Loucy (cell line): ENCODE measurements around the gene ATP1B1.

Source experiments
- H2AFZ ChIP-seq: fragments of 200-600 bp; sonication (generic); 2 replicates; pipeline ENCODE4 v1.6.0; 2016; ENCODE audit warnings: antibody characterized with exemption, mild to moderate bottlenecking, low read length, moderate library complexity
- H3F3A ChIP-seq: fragments of 200-600 bp; 2 replicates; pipeline ENCODE4 v1.6.0; 2016; ENCODE audit warnings: antibody characterized with exemption, low read depth, mild to moderate bottlenecking
- H3K27me3 ChIP-seq: fragments of 200-600 bp; sonication (generic); 2 replicates; pipeline ENCODE4 v1.6.1; 2014; ENCODE audit warnings: low read length, mild to moderate bottlenecking; ENCODE audit not compliant: insufficient read depth, poor library complexity, severe bottlenecking
- H3K36me3 ChIP-seq: fragments of 200-600 bp; sonication (generic); 2 replicates; pipeline ENCODE4 v1.6.1; 2016; ENCODE audit warnings: low read length; ENCODE audit not compliant: insufficient read depth
- H3K4me1 ChIP-seq: fragments of 200-600 bp; sonication (generic); 2 replicates; pipeline ENCODE4 v1.5.1; 2014; ENCODE audit warnings: low read length, mild to moderate bottlenecking; ENCODE audit not compliant: insufficient read depth, poor library complexity, severe bottlenecking
- H3K4me2 ChIP-seq: fragments of 200-600 bp; sonication (generic); 2 replicates; pipeline ENCODE4 v1.6.0; 2014; ENCODE audit warnings: antibody characterized with exemption, low read length, low read depth, mild to moderate bottlenecking; ENCODE audit not compliant: poor library complexity, severe bottlenecking
- H3K4me3 ChIP-seq: fragments of 200-600 bp; sonication (generic); 2 replicates; pipeline ENCODE4 v1.5.1; 2014; ENCODE audit warnings: low read length, mild to moderate bottlenecking, mixed read lengths; ENCODE audit not compliant: poor library complexity, severe bottlenecking
- H3K79me2 ChIP-seq: fragments of 200-600 bp; sonication (generic); 2 replicates; pipeline ENCODE4 v1.6.1; 2014; ENCODE audit warnings: low read length; ENCODE audit not compliant: insufficient read depth
- H3K9ac ChIP-seq: fragments of 200-600 bp; sonication (generic); 2 replicates; pipeline ENCODE4 v1.6.0; 2014; ENCODE audit warnings: mild to moderate bottlenecking, low read depth, low read length, moderate library complexity; ENCODE audit not compliant: poor library complexity, severe bottlenecking
- H3K9me2 ChIP-seq: fragments of 200-600 bp; sonication (generic); replicated peaks from 2 replicates; pipeline ENCODE4 v1.6.1; 2016; ENCODE audit warnings: low read depth, low read length, mixed read lengths
- H3K9me3 ChIP-seq: fragments of 200-600 bp; sonication (generic); 2 replicates; pipeline ENCODE4 v1.6.1; 2014; ENCODE audit warnings: mild to moderate bottlenecking, antibody characterized with exemption, low read length, low read depth; ENCODE audit not compliant: insufficient read depth
- H4K20me1 ChIP-seq: fragments of 200-600 bp; sonication (generic); 2 replicates; pipeline ENCODE4 v1.6.0; 2014; ENCODE audit warnings: antibody characterized with exemption, low read length, mild to moderate bottlenecking; ENCODE audit not compliant: insufficient read depth, poor library complexity, severe bottlenecking
- CTCF ChIP-seq: fragments of 200-600 bp; sonication (generic); conservative IDR thresholded peaks from 2 replicates; pipeline ENCODE4 v1.5.1; 2014; ENCODE audit warnings: mild to moderate bottlenecking, antibody characterized with exemption, low read length
- EZH2phosphoT487 ChIP-seq: fragments of 200-600 bp; IDR thresholded peaks from 2 replicates; pipeline ENCODE4 v1.6.1; 2018; ENCODE audit warnings: antibody characterized with exemption, mild to moderate bottlenecking, moderate library complexity, borderline replicate concordance

ATP1B1 gene

GRCh38 chr1:169133801-169134502, 27.5 kb downstream of the ATP1B1 start:
- H3K4me2 ChIP-seq, result no peak overlapping the region
- H2AFZ ChIP-seq, result no peak overlapping the region
- no peaks in the 10 kb centered on the region for H3K9me3 ChIP-seq
- H4K20me1 ChIP-seq, result no peaks in the 10 kb centered on the region
- H3K9ac ChIP-seq, result no peak overlapping the region
- no peak overlapping the region for H3K4me3 ChIP-seq
- H3K36me3 ChIP-seq, result peaks cover 31% of the 10 kb centered on the region; the same call in 1 of the 2 replicates
- H3K79me2 ChIP-seq, result no peaks in the 10 kb centered on the region
- H3F3A ChIP-seq, result no peaks in the 10 kb centered on the region
- H3K4me1 ChIP-seq, result no peaks in the 10 kb centered on the region
- TF ChIP-seq EZH2phosphoT487 (no peak), CTCF (peak; percentile 54)
- H3K9me2 ChIP-seq, result no peaks in the 10 kb centered on the region
- H3K27me3 ChIP-seq, result no peaks in the 10 kb centered on the region

DNA sequence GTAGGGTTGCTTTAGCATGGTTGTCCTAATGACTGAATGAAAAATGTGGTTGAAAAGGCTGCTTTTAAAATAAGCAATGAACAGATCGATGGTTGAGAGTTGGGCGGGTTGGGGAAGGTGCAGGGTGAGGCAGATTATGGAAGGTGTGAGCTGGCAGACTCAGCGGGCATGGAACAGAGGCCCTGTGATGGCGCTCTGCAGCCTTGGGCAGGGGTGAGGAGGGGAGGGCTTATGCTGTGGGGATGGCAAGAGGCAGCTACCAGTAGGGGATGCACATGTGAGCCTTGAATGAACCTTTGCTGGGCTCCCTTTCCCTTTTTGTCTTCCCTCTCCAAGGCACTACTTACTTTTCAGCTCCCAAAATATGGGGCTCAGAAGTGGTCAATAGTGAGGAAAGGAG, 30.9 kb downstream of the ATP1B1 start:
- Histone ChIP-seq H3K4me1 (no peaks in the 10 kb centered on the region), H2AFZ (no peak overlapping the region), H3K36me3 (peaks cover 6% of the 10 kb centered on the region; the same call in 1 of the 2 replicates), H4K20me1 (no peaks in the 10 kb centered on the region), H3K27me3 (no peaks in the 10 kb centered on the region), H3F3A (no peaks in the 10 kb centered on the region), H3K4me2 (no peak overlapping the region), H3K4me3 (no peak overlapping the region), H3K9me2 (no peaks in the 10 kb centered on the region), H3K9ac (no peak overlapping the region), H3K9me3 (no peaks in the 10 kb centered on the region), H3K79me2 (no peaks in the 10 kb centered on the region)
- TF ChIP-seq CTCF (no peak), EZH2phosphoT487 (no peak)

DNA sequence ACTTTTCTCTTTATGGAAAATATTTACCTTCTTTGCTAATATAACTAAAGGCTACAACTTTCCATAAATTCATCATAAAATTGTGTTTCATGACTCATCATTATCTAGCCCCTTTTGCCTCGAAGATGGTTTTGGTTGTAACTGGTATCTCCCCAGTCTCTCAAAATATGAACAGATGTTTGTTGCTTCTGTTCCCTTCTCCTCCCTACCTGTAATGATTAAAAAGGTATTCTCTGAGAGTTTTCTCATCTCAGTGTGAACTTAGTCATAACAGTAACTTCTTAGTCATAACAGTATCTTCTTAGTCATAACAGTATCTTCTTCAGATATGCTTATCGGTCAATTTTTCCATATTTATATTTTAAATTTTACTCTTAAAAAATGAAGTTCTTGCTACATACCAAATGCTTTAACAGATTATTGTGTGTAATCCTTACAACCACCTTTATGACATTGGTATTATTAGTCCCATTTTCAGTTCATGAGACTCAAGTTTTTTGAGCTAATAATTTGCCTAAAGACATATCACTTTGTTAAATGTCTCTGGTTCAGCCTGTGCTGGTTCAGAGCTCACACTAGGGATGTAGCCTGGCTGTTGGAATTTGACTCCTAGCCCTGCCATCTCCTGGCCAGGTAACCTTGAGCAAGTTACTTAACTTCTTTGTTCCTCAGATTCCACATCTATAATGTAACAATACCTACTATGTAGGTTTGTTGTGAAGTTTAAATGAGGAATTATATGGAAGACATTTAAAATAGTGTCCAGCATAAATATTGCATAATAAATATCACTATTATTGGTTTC, 32.6 kb downstream of the ATP1B1 start:
- H3K9me3 ChIP-seq, result no peaks in the 10 kb centered on the region
- H3K4me1 ChIP-seq, result no peaks in the 10 kb centered on the region
- H3K4me2 ChIP-seq, result no peak overlapping the region
- H2AFZ ChIP-seq, result no peak overlapping the region
- H3K9ac ChIP-seq, result no peak overlapping the region
- H3K27me3 ChIP-seq, result no peaks in the 10 kb centered on the region
- no peaks in the 10 kb centered on the region for H4K20me1 ChIP-seq
- H3K79me2 ChIP-seq, result no peaks in the 10 kb centered on the region
- H3K4me3 ChIP-seq, result no peak overlapping the region
- H3F3A ChIP-seq, result no peaks in the 10 kb centered on the region
- TF ChIP-seq EZH2phosphoT487 (no peak), CTCF (no peak)
- no peaks in the 10 kb centered on the region for H3K36me3 ChIP-seq
- no peaks in the 10 kb centered on the region for H3K9me2 ChIP-seq
